HG02938 (cell line): ENCODE data around the gene TYW1.
"Not testable (repeated sequence)": the region's sequence is repeated elsewhere in the genome, so short reads cannot be mapped to it uniquely, and the experiment has no call there.

Experiments
- ATAC-seq: cut with Tn5 transposase; IDR thresholded peaks from one replicate; pipeline ENCODE4 v1.9.1; 2021; ENCODE audit warnings: mild to moderate bottlenecking, moderate library complexity; ENCODE audit not compliant: unreplicated experiment

TYW1 gene

GRCh38 chr7:67189160-67189559 is 192.5 kb downstream of the TYW1 start:
- not testable (repeated sequence) for ATAC-seq

GRCh38 chr7:67189801-67190465 is 193.3 kb downstream of the TYW1 start:
- ATAC-seq: not testable (repeated sequence)

- not testable (repeated sequence) for ATAC-seq
Observed at GRCh38 chr7:67191002-67191720, 194.5 kb downstream of the TYW1 start.

GRCh38 chr7:67192123-67192702 is 195.6 kb downstream of the TYW1 start:
- not testable (repeated sequence) for ATAC-seq

- ATAC-seq: not testable (repeated sequence)
Observed at GRCh38 chr7:67192889-67193613, 196.4 kb downstream of the TYW1 start.

- ATAC-seq: not testable (repeated sequence)
Observed at GRCh38 chr7:67196176-67196575, 199.5 kb downstream of the TYW1 start.

GRCh38 chr7:67198865-67199526 is 202.4 kb downstream of the TYW1 start:
- ATAC-seq: not testable (repeated sequence)

- not testable (repeated sequence) for ATAC-seq
Observed at GRCh38 chr7:67205772-67206171, 209.1 kb downstream of the TYW1 start.

GRCh38 chr7:67206452-67206851 is 209.8 kb downstream of the TYW1 start:
- ATAC-seq: no peak

- ATAC-seq: not testable (repeated sequence)
Observed at GRCh38 chr7:67208656-67209055, 212.0 kb downstream of the TYW1 start.

GRCh38 chr7:67209256-67209655 is 212.6 kb downstream of the TYW1 start:
- no peak for ATAC-seq

GRCh38 chr7:67210567-67210966 is 213.9 kb downstream of the TYW1 start:
- ATAC-seq: no peak

GRCh38 chr7:67211650-67212330 is 215.2 kb downstream of the TYW1 start:
- ATAC-seq: not testable (repeated sequence)

- not testable (repeated sequence) for ATAC-seq
Observed at GRCh38 chr7:67213038-67213437, 216.4 kb downstream of the TYW1 start.

GRCh38 chr7:67223551-67223950 is 226.9 kb downstream of the TYW1 start:
- ATAC-seq: not testable (repeated sequence)

GRCh38 chr7:67226340-67226907 is 229.8 kb downstream of the TYW1 start:
- not testable (repeated sequence) for ATAC-seq

- not testable (repeated sequence) for ATAC-seq
Observed at GRCh38 chr7:67226967-67227366, 230.3 kb downstream of the TYW1 start.

GRCh38 chr7:67229018-67229417 is 232.4 kb downstream of the TYW1 start:
- not testable (repeated sequence) for ATAC-seq

GRCh38 chr7:67230029-67230428 is 233.4 kb downstream of the TYW1 start:
- not testable (repeated sequence) for ATAC-seq

- not testable (repeated sequence) for ATAC-seq
Observed at GRCh38 chr7:67233506-67233905, 236.9 kb downstream of the TYW1 start.
